SK-N-SH treated with all-trans-retinoic acid at 6 μM for 48 hours (cell line): ENCODE measurements around the gene ACBD6.

Source experiments
- ATAC-seq: fragments of 200-7000 bp; cut with Tn5 transposase; 3 replicates; pipeline ENCODE4 v1.9.1; 2020; ENCODE audit warnings: mild to moderate bottlenecking, moderate library complexity
- ARNTL ChIP-seq: fragments of 450-650 bp; formaldehyde crosslinking; IDR thresholded peaks from 2 replicates; pipeline ENCODE4 v1.5.0; 2020; ENCODE audit warnings: low read depth, mild to moderate bottlenecking, moderate library complexity, borderline replicate concordance
- BACH2 ChIP-seq: fragments of 250-450 bp; sonication (Bioruptor Pico); IDR thresholded peaks from 2 replicates; pipeline ENCODE4 v1.9.0; 2021; ENCODE audit warnings: mild to moderate bottlenecking, borderline replicate concordance
- CSDC2 ChIP-seq: fragments of 250-450 bp; sonication (Bioruptor Pico); IDR thresholded peaks from 2 replicates; pipeline ENCODE4 v1.5.0; 2020; ENCODE audit warnings: mild to moderate bottlenecking, moderate library complexity
- GLIS3 ChIP-seq: fragments of 250-450 bp; sonication (Bioruptor Pico); IDR thresholded peaks from 2 replicates; pipeline ENCODE4 v1.5.0; 2020; ENCODE audit warnings: mild to moderate bottlenecking, moderate library complexity
- ISL1 ChIP-seq: fragments of 250-450 bp; sonication (Bioruptor Pico); IDR thresholded peaks from 2 replicates; pipeline ENCODE4 v2.1.2; 2022; ENCODE audit warnings: mild to moderate bottlenecking, moderate library complexity
- OSR1 ChIP-seq: fragments of 250-450 bp; sonication (Bioruptor Pico); IDR thresholded peaks from 2 replicates; pipeline ENCODE4 v1.8.0; 2022; ENCODE audit warnings: moderate library complexity, mild to moderate bottlenecking, inconsistent platforms
- PPARA ChIP-seq: fragments of 250-450 bp; sonication (Bioruptor Pico); IDR thresholded peaks from 2 replicates; pipeline ENCODE4 v1.5.0; 2020; ENCODE audit warnings: mild to moderate bottlenecking, borderline replicate concordance
- RARB ChIP-seq: fragments of 250-450 bp; sonication (Bioruptor Pico); IDR thresholded peaks from 2 replicates; pipeline ENCODE4 v1.8.0; 2021; ENCODE audit warnings: mild to moderate bottlenecking, moderate library complexity
- SNAI2 ChIP-seq: fragments of 250-450 bp; sonication (Bioruptor Pico); IDR thresholded peaks from 2 replicates; pipeline ENCODE4 v1.5.0; 2020; ENCODE audit warnings: mild to moderate bottlenecking, moderate library complexity
- TCF4 ChIP-seq: fragments of 250-450 bp; sonication (Bioruptor Pico); IDR thresholded peaks from 2 replicates; pipeline ENCODE4 v1.8.0; 2021; ENCODE audit warnings: mild to moderate bottlenecking, moderate library complexity, borderline replicate concordance
- TOX ChIP-seq: fragments of 250-450 bp; sonication (Bioruptor Pico); IDR thresholded peaks from 2 replicates; pipeline ENCODE4 v1.8.0; 2021; ENCODE audit warnings: mild to moderate bottlenecking, moderate library complexity, borderline replicate concordance
- ZC3H10 ChIP-seq: fragments of 250-450 bp; sonication (Bioruptor Pico); IDR thresholded peaks from 2 replicates; pipeline ENCODE4 v1.5.1; 2021; ENCODE audit warnings: mild to moderate bottlenecking, moderate library complexity
- ZFP3 ChIP-seq: fragments of 250-450 bp; sonication (Bioruptor Pico); IDR thresholded peaks from 2 replicates; pipeline ENCODE4 v1.5.0; 2020; ENCODE audit warnings: mild to moderate bottlenecking, moderate library complexity
- ZFP30 ChIP-seq: fragments of 450-650 bp; formaldehyde crosslinking; IDR thresholded peaks from 2 replicates; pipeline ENCODE4 v1.5.0; 2022; ENCODE audit warnings: mild to moderate bottlenecking, moderate library complexity
- ZNF565 ChIP-seq: fragments of 450-650 bp; formaldehyde crosslinking; conservative IDR thresholded peaks from 2 replicates; pipeline ENCODE4 v1.5.0; 2020; ENCODE audit warnings: low read depth, mild to moderate bottlenecking, moderate library complexity
- ZNF8 ChIP-seq: fragments of 450-650 bp; formaldehyde crosslinking; IDR thresholded peaks from 2 replicates; pipeline ENCODE4 v1.5.0; 2020; ENCODE audit warnings: mild to moderate bottlenecking, moderate library complexity
- TF ChIP-seq, protein P1 (sequence below): fragments of 250-450 bp; sonication (Bioruptor Pico); IDR thresholded peaks from 2 replicates; pipeline ENCODE4 v1.8.0; 2020; ENCODE audit warnings: mild to moderate bottlenecking, moderate library complexity, borderline replicate concordance
- TF ChIP-seq, protein P2 (sequence below): fragments of 250-450 bp; sonication (Bioruptor Pico); IDR thresholded peaks from 2 replicates; pipeline ENCODE4 v1.5.0; 2020; ENCODE audit warnings: mild to moderate bottlenecking, moderate library complexity
- TF ChIP-seq, protein P3 (sequence below): fragments of 250-450 bp; sonication (Bioruptor Pico); IDR thresholded peaks from 2 replicates; pipeline ENCODE4 v1.5.1; 2021; ENCODE audit warnings: mild to moderate bottlenecking, moderate library complexity
- TF ChIP-seq, protein P4 (sequence below): fragments of 250-450 bp; sonication (Bioruptor Pico); IDR thresholded peaks from 2 replicates; pipeline ENCODE4 v1.8.0; 2021; ENCODE audit warnings: low read depth, mild to moderate bottlenecking, moderate library complexity, borderline replicate concordance
- TF ChIP-seq, protein P5 (sequence below): fragments of 250-450 bp; sonication (Bioruptor Pico); IDR thresholded peaks from 2 replicates; pipeline ENCODE4 v1.5.1; 2020; ENCODE audit warnings: low read depth, mild to moderate bottlenecking, moderate library complexity

ACBD6 gene

DNA sequence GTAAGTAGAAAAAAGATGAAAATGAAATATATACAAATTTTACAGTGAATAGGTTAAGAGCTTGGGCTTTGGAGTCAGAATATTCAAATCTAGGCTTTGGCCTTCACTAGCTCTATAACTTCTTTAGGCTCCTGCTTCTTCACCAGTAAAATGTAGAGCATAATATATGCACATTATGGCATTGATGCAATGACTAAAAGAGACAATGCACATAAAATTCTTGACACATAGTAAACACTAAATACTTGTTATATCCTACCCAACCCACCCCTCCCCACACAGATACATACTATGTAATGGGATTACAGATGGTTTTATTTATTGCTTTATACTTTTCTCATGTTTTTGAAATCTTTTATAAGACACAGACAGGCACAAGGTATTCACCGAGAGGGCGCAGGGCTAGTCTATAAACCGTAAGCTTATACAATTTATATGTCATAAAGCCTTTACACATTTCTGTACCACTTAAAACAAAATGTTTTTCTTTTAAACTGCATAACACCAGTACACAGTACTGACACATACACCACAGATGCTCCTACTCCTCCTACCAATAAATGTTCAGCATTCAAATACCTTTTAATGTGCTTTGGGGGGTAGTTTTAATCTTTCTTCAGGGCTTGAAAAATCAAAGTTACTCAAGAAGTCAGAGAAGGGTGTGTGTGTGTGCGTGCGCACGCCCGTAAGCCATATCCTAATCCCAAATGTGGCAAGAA is 109.8 kb downstream of the ACBD6 start:
- TF ChIP-seq, protein P1, sequence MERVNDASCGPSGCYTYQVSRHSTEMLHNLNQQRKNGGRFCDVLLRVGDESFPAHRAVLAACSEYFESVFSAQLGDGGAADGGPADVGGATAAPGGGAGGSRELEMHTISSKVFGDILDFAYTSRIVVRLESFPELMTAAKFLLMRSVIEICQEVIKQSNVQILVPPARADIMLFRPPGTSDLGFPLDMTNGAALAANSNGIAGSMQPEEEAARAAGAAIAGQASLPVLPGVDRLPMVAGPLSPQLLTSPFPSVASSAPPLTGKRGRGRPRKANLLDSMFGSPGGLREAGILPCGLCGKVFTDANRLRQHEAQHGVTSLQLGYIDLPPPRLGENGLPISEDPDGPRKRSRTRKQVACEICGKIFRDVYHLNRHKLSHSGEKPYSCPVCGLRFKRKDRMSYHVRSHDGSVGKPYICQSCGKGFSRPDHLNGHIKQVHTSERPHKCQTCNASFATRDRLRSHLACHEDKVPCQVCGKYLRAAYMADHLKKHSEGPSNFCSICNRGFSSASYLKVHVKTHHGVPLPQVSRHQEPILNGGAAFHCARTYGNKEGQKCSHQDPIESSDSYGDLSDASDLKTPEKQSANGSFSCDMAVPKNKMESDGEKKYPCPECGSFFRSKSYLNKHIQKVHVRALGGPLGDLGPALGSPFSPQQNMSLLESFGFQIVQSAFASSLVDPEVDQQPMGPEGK = no peak
- no peak for TF ChIP-seq ISL1 (CRISPR knock-in tag)
- no peak for TF ChIP-seq PPARA (CRISPR knock-in tag)
- no peak for TF ChIP-seq ZNF565 (CRISPR knock-in tag)
- TF ChIP-seq ZC3H10 = no peak
- TF ChIP-seq GLIS3 = no peak
- TF ChIP-seq RARB (CRISPR knock-in tag) = no peak
- TF ChIP-seq, protein P2, sequence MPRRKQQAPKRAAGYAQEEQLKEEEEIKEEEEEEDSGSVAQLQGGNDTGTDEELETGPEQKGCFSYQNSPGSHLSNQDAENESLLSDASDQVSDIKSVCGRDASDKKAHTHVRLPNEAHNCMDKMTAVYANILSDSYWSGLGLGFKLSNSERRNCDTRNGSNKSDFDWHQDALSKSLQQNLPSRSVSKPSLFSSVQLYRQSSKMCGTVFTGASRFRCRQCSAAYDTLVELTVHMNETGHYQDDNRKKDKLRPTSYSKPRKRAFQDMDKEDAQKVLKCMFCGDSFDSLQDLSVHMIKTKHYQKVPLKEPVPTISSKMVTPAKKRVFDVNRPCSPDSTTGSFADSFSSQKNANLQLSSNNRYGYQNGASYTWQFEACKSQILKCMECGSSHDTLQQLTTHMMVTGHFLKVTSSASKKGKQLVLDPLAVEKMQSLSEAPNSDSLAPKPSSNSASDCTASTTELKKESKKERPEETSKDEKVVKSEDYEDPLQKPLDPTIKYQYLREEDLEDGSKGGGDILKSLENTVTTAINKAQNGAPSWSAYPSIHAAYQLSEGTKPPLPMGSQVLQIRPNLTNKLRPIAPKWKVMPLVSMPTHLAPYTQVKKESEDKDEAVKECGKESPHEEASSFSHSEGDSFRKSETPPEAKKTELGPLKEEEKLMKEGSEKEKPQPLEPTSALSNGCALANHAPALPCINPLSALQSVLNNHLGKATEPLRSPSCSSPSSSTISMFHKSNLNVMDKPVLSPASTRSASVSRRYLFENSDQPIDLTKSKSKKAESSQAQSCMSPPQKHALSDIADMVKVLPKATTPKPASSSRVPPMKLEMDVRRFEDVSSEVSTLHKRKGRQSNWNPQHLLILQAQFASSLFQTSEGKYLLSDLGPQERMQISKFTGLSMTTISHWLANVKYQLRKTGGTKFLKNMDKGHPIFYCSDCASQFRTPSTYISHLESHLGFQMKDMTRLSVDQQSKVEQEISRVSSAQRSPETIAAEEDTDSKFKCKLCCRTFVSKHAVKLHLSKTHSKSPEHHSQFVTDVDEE (CRISPR knock-in tag) = no peak
- TF ChIP-seq, protein P3, sequence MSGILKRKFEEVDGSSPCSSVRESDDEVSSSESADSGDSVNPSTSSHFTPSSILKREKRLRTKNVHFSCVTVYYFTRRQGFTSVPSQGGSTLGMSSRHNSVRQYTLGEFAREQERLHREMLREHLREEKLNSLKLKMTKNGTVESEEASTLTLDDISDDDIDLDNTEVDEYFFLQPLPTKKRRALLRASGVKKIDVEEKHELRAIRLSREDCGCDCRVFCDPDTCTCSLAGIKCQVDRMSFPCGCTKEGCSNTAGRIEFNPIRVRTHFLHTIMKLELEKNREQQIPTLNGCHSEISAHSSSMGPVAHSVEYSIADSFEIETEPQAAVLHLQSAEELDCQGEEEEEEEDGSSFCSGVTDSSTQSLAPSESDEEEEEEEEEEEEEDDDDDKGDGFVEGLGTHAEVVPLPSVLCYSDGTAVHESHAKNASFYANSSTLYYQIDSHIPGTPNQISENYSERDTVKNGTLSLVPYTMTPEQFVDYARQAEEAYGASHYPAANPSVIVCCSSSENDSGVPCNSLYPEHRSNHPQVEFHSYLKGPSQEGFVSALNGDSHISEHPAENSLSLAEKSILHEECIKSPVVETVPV = no peak
- no peak for TF ChIP-seq SNAI2 (CRISPR knock-in tag)
- TF ChIP-seq ZFP3 (CRISPR knock-in tag) = no peak
- no peak for TF ChIP-seq ZFP30
- no peak for ATAC-seq

DNA sequence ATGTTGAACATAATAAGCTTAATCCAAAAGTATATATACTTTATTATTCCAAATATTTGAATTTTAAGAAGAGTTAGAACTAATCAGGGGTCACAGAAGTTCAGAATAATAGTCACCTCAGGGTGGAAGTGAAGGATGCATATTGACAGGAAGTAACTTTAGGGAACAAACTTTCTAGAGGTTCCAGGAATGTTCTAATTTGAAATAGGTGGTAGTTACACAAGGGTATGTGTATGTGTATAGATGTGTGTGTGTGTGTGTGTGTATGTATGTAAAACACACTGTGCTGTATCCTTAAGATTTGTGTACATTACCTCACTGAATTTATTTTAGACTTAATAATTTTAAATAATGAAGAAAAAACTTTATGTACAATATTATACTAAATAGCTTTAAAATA is 110.4 kb downstream of the ACBD6 start:
- no peak for ATAC-seq
- no peak for TF ChIP-seq ARNTL (CRISPR knock-in tag)
- no peak for TF ChIP-seq GLIS3
- TF ChIP-seq PPARA (CRISPR knock-in tag) = no peak
- no peak for TF ChIP-seq OSR1 (CRISPR knock-in tag)
- no peak for TF ChIP-seq ZNF8 (CRISPR knock-in tag)
- TF ChIP-seq RARB (CRISPR knock-in tag) = no peak
- no peak for TF ChIP-seq TOX (CRISPR knock-in tag)
- TF ChIP-seq CSDC2 (CRISPR knock-in tag) = no peak
- TF ChIP-seq BACH2 (CRISPR knock-in tag) = no peak
- TF ChIP-seq ZFP30 = no peak
- no peak for TF ChIP-seq SNAI2 (CRISPR knock-in tag)
- no peak for TF ChIP-seq ISL1 (CRISPR knock-in tag)
- TF ChIP-seq, protein P4, sequence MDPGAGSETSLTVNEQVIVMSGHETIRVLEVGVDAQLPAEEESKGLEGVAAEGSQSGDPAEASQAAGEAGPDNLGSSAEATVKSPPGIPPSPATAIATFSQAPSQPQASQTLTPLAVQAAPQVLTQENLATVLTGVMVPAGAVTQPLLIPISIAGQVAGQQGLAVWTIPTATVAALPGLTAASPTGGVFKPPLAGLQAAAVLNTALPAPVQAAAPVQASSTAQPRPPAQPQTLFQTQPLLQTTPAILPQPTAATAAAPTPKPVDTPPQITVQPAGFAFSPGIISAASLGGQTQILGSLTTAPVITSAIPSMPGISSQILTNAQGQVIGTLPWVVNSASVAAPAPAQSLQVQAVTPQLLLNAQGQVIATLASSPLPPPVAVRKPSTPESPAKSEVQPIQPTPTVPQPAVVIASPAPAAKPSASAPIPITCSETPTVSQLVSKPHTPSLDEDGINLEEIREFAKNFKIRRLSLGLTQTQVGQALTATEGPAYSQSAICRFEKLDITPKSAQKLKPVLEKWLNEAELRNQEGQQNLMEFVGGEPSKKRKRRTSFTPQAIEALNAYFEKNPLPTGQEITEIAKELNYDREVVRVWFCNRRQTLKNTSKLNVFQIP (CRISPR knock-in tag) = no peak
- TF ChIP-seq ZFP3 (CRISPR knock-in tag) = no peak
- TF ChIP-seq, protein P3 = no peak
- TF ChIP-seq, protein P5, sequence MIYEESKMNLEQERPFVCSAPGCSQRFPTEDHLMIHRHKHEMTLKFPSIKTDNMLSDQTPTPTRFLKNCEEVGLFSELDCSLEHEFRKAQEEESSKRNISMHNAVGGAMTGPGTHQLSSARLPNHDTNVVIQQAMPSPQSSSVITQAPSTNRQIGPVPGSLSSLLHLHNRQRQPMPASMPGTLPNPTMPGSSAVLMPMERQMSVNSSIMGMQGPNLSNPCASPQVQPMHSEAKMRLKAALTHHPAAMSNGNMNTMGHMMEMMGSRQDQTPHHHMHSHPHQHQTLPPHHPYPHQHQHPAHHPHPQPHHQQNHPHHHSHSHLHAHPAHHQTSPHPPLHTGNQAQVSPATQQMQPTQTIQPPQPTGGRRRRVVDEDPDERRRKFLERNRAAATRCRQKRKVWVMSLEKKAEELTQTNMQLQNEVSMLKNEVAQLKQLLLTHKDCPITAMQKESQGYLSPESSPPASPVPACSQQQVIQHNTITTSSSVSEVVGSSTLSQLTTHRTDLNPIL (CRISPR knock-in tag) = no peak
- no peak for TF ChIP-seq ZNF565 (CRISPR knock-in tag)
- no peak for TF ChIP-seq TCF4 (CRISPR knock-in tag)
- TF ChIP-seq, protein P2 (CRISPR knock-in tag) = no peak
- TF ChIP-seq, protein P1 = no peak
